Vagina (tissue), 2 donors: ENCODE measurements around the gene MYL11. TPM values are rescaled to one million over a fixed set of nuclear protein-coding genes. Genes with fewer than 3 reads are reported as not detected.

Source experiments
- DNase-seq, 2 donors: peaks; one replicate each; pipeline ENCODE4 v3.0.0-alpha.2; 2017; ENCODE audit errors: extremely low spot score in 2 of 2
- H3K27ac ChIP-seq: fragments of 200-600 bp; sonication (generic); one replicate; pipeline ENCODE4 v1.5.1; 2019
- H3K27me3 ChIP-seq: fragments of 200-600 bp; sonication (generic); one replicate; pipeline ENCODE4 v1.5.1; 2019
- H3K36me3 ChIP-seq, 2 donors: fragments of 200-600 bp; sonication (generic); one replicate each; pipeline ENCODE4 v1.5.1; 2017 to 2019
- H3K4me1 ChIP-seq: fragments of 200-600 bp; sonication (generic); one replicate; pipeline ENCODE4 v1.5.1; 2019
- H3K4me3 ChIP-seq, 2 donors: fragments of 200-600 bp; sonication (generic); 1 replicate in 1 of 2; 2 replicates in 1 of 2; pipeline ENCODE4 v1.5.1; 2016 to 2019
- H3K9me3 ChIP-seq: fragments of 200-600 bp; sonication (generic); one replicate; pipeline ENCODE4 v1.5.1; 2019
- CTCF ChIP-seq, 3 experiments: fragments of 450-650 bp in 2 of 3; fragments of 200-600 bp in 1 of 3; sonication (generic) in 1 of 3; IDR thresholded peaks; one replicate each; pipeline ENCODE4 v1.5.1; 2017 to 2019; ENCODE audit warnings: antibody characterized with exemption in 3 of 3, mild to moderate bottlenecking in 2 of 3, moderate library complexity in 2 of 3
- POLR2A ChIP-seq, 2 donors: fragments of 450-650 bp; IDR thresholded peaks; one replicate each; pipeline ENCODE4 v1.6.1; 2017; ENCODE audit warnings: antibody characterized with exemption in 2 of 2, mild to moderate bottlenecking in 2 of 2, moderate library complexity in 2 of 2
- POLR2AphosphoS5 ChIP-seq, 2 donors: sonication (generic); formaldehyde crosslinking; IDR thresholded peaks; one replicate each; pipeline ENCODE4 v1.9.0; 2017; ENCODE audit warnings: antibody characterized with exemption in 2 of 2, mild to moderate bottlenecking in 2 of 2, low read depth in 1 of 2; ENCODE audit not compliant: insufficient read depth in 1 of 2
- intact Hi-C: fragments of 100-400 bp; cut with DNase I; formaldehyde crosslinking; loops from one replicate; pipeline ENCODE4 v1.15.1; 2023
- total RNA-seq: library from RNA; depleted of rRNA; stranded (reverse); fragments of >200 nt; gene quantifications from one replicate; pipeline ENCODE4 v1.2.3, GENCODE V29; 2016

Gene MYL11
- total RNA-seq, 1 donor from 2014 or later, result not detected

DNA sequence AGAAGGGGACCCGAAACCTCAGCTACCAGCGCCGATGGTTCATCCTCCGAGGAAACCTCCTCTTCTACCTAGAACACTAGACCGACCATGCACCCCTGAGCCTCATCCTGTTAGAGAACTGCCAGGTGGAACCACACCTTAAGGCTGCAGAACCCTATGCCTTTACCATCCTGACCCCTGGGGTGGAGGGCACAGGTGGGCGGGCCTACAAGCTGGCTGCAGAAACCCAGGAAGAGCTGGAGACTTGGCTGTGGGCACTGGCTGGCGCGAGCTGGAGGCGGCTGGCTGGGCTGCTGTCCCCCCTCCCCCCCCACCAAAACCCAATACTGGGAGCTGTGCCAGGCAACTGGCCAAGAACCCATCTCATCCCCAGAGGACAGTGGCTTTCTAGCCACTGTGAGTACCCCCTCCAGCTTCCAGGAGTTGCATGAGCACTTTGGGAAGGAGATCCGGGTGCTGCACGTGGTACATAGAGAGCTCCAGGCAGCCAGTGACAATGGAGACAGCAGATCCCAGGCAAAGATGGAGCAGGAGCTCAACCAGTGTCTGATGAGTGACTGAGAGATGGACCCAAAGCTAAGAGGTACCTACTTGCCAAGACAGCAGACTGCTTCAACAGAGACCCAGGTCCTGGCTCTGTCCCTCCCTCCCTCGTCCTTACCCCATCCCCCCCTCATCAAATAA, 18.1 kb upstream of the MYL11 start:
- DNase-seq, result peak in 1 of 2 donors; percentile 86
- peak overlapping the region; percentile 92 for H3K27ac ChIP-seq
- H3K36me3 ChIP-seq, result peaks cover 0 to 36% of the 10 kb centered on the region in 2 donors
- H3K4me3 ChIP-seq, result peak overlapping the region in 1 of 2 donors; percentile 100
- no peaks in the 10 kb centered on the region for H3K9me3 ChIP-seq
- no peaks in the 10 kb centered on the region for H3K27me3 ChIP-seq
- H3K4me1 ChIP-seq, result peaks cover 48% of the 10 kb centered on the region
- TF ChIP-seq POLR2A (IDR thresholded peaks at IDR 0.05) (no peak), POLR2AphosphoS5 (IDR thresholded peaks at IDR 0.05; ENCODE audit: insufficient read depth in 1 of 2, low read depth in 1 of 2) (no peak)
- intact Hi-C loops, result no loop called here

DNA sequence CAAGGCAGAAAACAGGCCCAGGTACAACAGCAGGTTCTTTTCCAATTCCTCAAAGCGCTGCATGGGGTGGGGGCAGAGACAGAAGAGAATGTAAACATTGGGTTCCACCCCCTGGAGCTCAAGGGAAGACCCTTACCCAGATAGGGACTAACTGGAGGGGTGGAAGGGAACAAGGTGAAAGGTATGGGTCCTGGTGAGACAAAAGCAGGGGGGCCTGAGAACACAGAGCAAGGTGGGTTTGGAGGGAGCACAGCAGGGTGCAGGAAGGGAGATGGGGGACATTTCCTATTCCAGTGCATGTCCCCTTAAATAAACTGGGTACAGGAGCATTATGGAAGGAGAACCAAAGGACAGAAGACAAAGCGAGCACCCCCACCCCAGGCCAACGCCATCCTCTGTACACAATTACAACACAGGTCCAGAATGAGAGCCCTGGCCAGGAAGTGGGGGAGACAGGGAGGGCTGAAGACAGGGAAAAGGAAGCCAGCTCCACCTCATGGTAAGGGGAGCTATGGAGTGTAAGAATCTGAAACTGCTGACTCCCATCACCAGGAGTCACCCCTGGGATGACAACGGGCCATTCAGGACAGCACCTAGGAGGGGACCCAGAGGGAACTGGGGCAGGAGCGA, 17.4 kb upstream of the MYL11 start:
- H3K4me1 ChIP-seq, result peaks cover 42% of the 10 kb centered on the region
- intact Hi-C loops, result no loop called here
- no peak for TF ChIP-seq POLR2A (IDR thresholded peaks at IDR 0.05)
- no peak for TF ChIP-seq POLR2AphosphoS5 (IDR thresholded peaks at IDR 0.05; ENCODE audit: insufficient read depth in 1 of 2, low read depth in 1 of 2)
- no peak for TF ChIP-seq CTCF (IDR thresholded peaks at IDR 0.05)
- DNase-seq, result no peak
- no peak overlapping the region for H3K4me3 ChIP-seq
- H3K36me3 ChIP-seq, result peaks cover 0 to 38% of the 10 kb centered on the region in 2 donors
- H3K9me3 ChIP-seq, result no peaks in the 10 kb centered on the region
- H3K27ac ChIP-seq, result no peak overlapping the region
- no peaks in the 10 kb centered on the region for H3K27me3 ChIP-seq

DNA sequence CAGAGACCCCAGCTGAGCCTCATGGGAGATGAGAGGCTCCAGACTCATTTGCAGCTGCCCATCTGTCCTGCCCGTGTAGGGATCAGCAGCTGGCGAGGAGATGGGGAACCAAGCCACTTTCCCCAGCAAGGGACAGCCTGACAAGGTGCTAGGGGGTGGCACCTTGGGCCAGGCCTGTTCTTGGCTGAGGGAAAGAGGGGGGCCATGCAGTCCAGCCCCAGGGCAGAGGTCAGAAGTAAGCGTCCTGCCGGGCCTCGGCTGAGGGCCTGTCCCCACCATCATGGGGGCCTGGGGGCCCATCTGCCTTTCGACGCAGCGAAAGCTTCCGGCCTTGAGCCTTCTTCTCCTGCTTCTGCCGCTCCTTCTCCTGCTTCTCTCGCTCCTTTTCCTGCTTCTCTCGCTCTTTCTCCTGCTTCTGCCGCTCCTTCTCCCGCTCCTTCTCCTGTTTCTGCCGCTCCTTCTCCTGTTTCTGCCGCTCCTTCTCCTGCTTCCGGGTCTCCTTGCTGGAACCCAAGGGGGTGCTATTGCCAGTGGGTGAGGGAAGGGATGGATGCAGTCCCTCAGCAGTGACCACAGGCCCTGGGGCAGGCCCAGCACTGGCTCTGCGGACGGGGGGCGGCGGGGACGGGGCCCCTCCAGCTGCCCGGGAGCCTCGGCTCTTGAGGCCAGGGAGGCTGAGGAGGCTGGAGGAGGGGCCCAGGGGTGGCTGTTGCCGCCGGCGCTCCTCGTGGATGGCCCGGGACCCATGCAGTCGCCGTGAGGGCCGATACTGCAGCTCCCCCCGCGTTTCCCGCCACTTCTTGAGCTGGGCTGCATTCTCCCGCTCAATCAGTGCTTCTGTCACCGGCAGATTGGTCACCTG, 16.7 kb upstream of the MYL11 start:
- H3K27ac ChIP-seq, result no peak overlapping the region
- intact Hi-C loops, result no loop called here
- H3K36me3 ChIP-seq, result peaks cover 0 to 33% of the 10 kb centered on the region in 2 donors

GRCh38 chr16:30358577-30358936, 16.0 kb upstream of the MYL11 start:
- Histone ChIP-seq H3K4me3 (no peak overlapping the region), H3K36me3 (peaks cover 0 to 27% of the 10 kb centered on the region in 2 donors), H3K4me1 (peaks cover 28% of the 10 kb centered on the region), H3K9me3 (no peaks in the 10 kb centered on the region), H3K27ac (no peak overlapping the region), H3K27me3 (no peaks in the 10 kb centered on the region)
- DNase-seq, result no peak
- intact Hi-C loops, result no loop called here
- TF ChIP-seq POLR2A (IDR thresholded peaks at IDR 0.05) (no peak), CTCF (IDR thresholded peaks at IDR 0.05) (no peak), POLR2AphosphoS5 (IDR thresholded peaks at IDR 0.05; ENCODE audit: insufficient read depth in 1 of 2, low read depth in 1 of 2) (no peak)

More for the DNA sequence above, 16.7 kb upstream of the MYL11 start:
- no peak overlapping the region for H3K4me3 ChIP-seq
- DNase-seq, result no peak
- no peaks in the 10 kb centered on the region for H3K27me3 ChIP-seq
- H3K9me3 ChIP-seq, result no peaks in the 10 kb centered on the region
- TF ChIP-seq CTCF (IDR thresholded peaks at IDR 0.05), result no peak
- TF ChIP-seq POLR2A (IDR thresholded peaks at IDR 0.05), result no peak
- TF ChIP-seq POLR2AphosphoS5 (IDR thresholded peaks at IDR 0.05; ENCODE audit: insufficient read depth in 1 of 2, low read depth in 1 of 2), result no peak
- peaks cover 34% of the 10 kb centered on the region for H3K4me1 ChIP-seq
